Measurements from ENCODE around the gene WFDC9.

The WFDC9 gene

GRCh38 chr20:45578231-45578630 lies 52.9 kb downstream of the WFDC9 start:
- Histone ChIP-seq H3K9me3 (ENCODE audit: control insufficient read depth, insufficient read depth, low read depth, low read length) (no peaks in the 10 kb centered on the region), H3K4me1 (ENCODE audit: control insufficient read depth, insufficient read depth, low read length) (no peaks in the 10 kb centered on the region), H3K4me3 (ENCODE audit: low read depth, low read length) (no peak overlapping the region), H3K36me3 (ENCODE audit: control insufficient read depth in 2 of 2, insufficient read depth in 1 of 2, low read length in 2 of 2) (no peaks in the 10 kb centered on the region), H3K27ac (ENCODE audit: extremely low read depth, low read depth, low read length) (no peak overlapping the region)
- POLR2A ChIA-PET = no interaction called here
- no peak for TF ChIP-seq ZNF138 (tag by site-specific recombination; IDR thresholded peaks at IDR 0.05; ENCODE audit: borderline replicate concordance)
- no peak for TF ChIP-seq ATF2 (tag by site-specific recombination; IDR thresholded peaks at IDR 0.05; ENCODE audit: low read depth)
- no peak for TF ChIP-seq ZNF302 (tag by site-specific recombination; IDR thresholded peaks at IDR 0.05; ENCODE audit: low read depth)
- no peak for TF ChIP-seq ZNF335 (tag by site-specific recombination; conservative IDR thresholded peaks at IDR 0.05)
- TF ChIP-seq KLF17 (tag by site-specific recombination; IDR thresholded peaks at IDR 0.05) = no peak
- no peak for TF ChIP-seq ZNF629 (tag by site-specific recombination; IDR thresholded peaks at IDR 0.05)
- no peak for TF ChIP-seq ZNF529 (tag by site-specific recombination; IDR thresholded peaks at IDR 0.05; ENCODE audit: insufficient replicate concordance)
- TF ChIP-seq ZNF449 (tag by site-specific recombination; IDR thresholded peaks at IDR 0.05) = no peak
- no peak for TF ChIP-seq ZNF513 (tag by site-specific recombination; IDR thresholded peaks at IDR 0.05)
- TF ChIP-seq ZNF280C (tag by site-specific recombination; IDR thresholded peaks at IDR 0.05) = no peak
- TF ChIP-seq ZNF623 (tag by site-specific recombination; IDR thresholded peaks at IDR 0.05) = no peak
- TF ChIP-seq TCF7L2 (IDR thresholded peaks at IDR 0.05; ENCODE audit: borderline replicate concordance, low read depth, low read length) = no peak
- no peak for TF ChIP-seq KLF16 (tag by site-specific recombination; IDR thresholded peaks at IDR 0.05)
- TF ChIP-seq ZBTB26 (tag by site-specific recombination; optimal IDR thresholded peaks at IDR 0.05) = no peak
- TF ChIP-seq ZSCAN18 (tag by site-specific recombination; IDR thresholded peaks at IDR 0.05) = no peak
- no peak for TF ChIP-seq ZNF146 (tag by site-specific recombination; IDR thresholded peaks at IDR 0.05)
- TF ChIP-seq ZNF132 (tag by site-specific recombination; IDR thresholded peaks at IDR 0.05; ENCODE audit: borderline replicate concordance) = no peak
- no peak for TF ChIP-seq OSR2 (tag by site-specific recombination; IDR thresholded peaks at IDR 0.05)
- CTCF ChIA-PET = interaction anchor here (0.7 kb wide), 1 partner anchor 51 kb away, joined by 3 read pairs; no protein-coding TSS in a partner anchor
